ENCODE results near the gene TUBB4B.

The TUBB4B gene

DNA sequence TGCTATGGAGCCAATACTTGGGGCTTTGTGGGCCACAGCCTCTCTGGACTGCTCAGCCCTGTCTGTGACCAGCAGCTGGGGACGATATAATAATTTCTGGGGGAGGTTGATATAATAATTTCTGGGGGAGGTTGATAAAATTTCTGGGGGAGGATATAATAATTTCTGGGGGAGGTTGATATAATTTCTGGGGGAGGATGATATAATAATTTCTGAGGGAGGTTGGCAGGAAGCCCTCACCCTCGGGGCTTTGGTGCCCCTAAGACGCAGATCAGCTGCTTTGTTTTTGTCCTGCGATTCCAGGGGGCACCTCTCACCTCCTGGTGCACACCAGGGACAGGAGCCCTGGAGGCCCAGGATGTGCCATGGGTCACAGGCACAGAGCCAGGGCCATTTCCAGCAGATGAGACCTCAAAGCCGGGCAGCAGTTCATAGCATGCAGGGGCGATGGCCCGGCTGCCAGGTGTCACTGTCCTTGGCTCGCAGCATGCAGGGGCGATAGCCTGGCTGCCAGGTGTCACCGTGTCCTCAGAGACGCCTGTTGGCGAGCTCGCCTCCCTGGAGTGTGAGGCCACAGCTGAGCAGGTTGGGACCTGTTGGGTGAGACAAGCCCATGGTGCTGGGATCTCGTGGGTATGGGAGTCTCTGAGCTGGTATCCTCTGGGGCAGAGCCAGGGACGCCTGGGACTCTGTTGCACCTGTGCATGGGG is 32.7 kb downstream of the TUBB4B start:
- no peak for DNase-seq

- no peak for DNase-seq
Measured at GRCh38 chr9:137275203-137275587, 34.1 kb downstream of the TUBB4B start.

GRCh38 chr9:137275588-137276472 is 34.7 kb downstream of the TUBB4B start:
- no peak for DNase-seq

DNA sequence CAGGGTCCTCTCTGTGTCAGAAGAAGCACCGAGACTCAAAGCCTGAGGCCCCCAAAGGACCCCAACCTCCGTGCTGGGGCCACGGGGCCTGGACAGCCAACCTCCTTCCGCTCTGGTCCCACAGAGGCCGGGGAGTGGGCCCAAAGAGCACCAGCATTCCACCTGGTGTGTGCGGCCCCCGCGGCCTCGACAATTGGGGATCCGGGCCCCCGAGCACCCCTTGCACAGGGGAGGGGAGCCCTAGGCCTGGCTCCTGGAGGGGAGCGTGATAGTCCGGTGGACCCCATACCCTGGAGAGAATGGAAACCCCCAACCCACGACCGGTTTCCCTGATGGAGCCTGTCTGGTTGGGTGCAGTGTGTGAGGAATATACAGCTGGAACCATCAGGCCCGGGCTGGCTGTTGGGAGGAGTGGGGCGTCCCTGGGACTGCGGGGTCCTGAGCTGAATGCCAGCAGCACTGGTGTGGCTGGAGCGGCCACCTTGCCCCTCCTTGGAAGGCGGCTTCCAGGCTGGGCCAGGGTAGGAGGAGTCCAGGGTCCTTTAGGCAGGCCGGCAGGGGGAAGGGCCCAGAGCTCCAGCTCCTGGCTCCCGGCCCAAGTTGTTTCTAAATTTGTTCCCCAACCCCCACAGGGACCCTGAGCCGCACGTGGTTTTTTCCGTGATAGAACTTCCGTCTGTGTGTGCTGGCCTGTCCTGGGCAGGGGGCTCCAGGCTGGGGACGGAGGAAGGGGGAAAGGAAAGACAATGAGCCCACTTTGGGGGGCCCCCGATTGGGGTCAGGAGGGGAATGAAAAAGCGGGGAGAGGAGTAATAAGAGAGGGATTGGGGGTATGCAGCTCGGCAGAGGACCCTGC is 35.6 kb downstream of the TUBB4B start:
- DNase-seq: peak; percentile 67

DNA sequence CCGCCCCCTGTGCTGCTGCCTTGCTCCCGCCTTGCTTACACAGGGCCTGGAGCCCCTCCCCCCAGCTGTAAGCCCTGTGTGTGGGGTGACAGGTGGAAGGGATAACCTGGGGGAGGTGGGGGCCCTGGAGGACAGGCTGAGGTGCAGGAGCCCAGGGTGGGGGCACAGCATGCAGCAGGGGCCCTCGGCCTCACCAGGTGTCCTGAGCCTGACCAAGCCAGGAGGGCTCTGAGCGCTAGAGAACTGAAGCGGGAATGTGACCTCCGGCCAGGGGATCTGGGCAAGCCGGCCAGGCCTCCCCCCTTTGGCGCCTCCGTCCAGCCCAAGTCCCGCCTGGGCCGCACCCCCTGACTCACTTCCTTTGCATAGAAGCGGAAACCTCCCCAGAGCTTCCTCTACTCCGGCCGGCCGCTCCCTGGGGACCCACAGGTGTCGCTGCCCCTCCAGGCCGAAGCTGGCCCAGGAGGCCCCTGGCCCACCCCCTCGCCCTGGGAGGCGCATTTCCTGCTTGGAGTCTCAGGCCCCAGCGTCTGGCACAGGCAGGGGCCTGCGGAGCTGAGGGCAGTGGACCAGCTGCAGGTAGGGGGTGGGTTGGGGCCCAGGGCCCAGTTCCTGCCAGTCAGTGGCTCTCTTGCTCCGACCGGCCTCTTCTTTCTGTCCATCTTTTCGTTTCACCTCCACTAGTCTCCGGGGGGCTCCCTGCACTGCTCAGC is 36.4 kb downstream of the TUBB4B start, which contains the start of gene TOR4A:
Gene TOR4A (plus strand): TSS at position 398 of the 713 bp plus-strand sequence. CDS start 964 bp downstream, outside the sequence.
- peak; percentile 92 for DNase-seq

DNA sequence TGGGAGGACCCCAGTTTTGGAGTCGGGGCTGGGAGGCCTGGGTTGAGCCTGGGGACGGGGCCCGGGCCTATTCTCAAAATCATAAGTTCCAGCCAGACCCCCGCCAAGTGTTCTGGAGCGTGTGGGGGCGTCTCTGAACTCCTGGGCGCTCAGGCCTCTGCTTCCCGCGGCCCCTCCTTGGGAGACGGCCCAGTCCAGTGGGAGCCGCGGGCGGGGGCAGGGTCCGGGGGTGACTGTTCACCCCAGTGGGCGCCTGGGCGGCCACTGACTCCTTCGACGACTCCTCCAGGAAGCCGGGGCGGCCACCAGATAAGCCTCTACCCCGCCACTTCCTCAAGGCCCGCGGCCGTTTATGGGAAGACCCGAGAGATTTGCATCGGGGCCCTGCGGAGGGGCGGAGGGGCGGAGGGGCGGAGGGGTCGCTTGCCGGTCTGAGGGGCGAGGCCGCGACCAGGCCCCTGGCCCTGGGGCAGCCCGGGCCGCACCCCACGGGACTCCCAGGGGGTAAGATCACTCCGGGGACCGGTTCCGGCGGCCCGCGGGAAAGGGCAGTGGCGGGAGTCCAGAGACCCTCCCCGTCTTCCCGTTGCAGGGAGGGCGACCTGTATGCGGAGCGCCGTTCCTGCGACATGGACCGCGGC is 37.1 kb downstream of the TUBB4B start:
- no peak for DNase-seq

- DNase-seq: no peak
Measured at GRCh38 chr9:137278721-137279711, 37.9 kb downstream of the TUBB4B start.

GRCh38 chr9:137279741-137280473 is 38.8 kb downstream of the TUBB4B start:
- no peak for DNase-seq

GRCh38 chr9:137280474-137281344 is 39.6 kb downstream of the TUBB4B start:
- DNase-seq: no peak

- DNase-seq: no peak
Measured at GRCh38 chr9:137281345-137282116, 40.4 kb downstream of the TUBB4B start.

DNA sequence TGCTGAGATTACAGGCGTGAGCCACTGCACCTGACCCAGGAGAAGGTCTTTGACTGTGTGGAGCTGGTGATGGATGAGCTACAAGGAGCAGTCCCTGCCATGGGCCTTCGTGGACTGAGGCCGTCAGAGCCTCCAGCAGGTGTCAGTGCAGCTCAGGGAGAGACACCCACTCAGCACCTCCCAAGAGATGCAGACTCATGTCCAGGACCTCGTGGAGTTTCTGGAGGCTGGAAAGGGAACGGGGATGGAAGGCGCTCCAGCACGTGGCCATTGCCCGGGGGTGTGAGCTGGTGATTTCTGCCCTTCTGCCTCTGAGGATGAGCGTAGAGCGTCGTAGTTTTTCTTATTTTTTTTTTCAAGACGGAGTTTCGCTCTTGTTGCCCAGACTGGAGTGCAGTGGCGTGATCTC is 45.9 kb downstream of the TUBB4B start:
- peak; percentile 61 for DNase-seq

DNA sequence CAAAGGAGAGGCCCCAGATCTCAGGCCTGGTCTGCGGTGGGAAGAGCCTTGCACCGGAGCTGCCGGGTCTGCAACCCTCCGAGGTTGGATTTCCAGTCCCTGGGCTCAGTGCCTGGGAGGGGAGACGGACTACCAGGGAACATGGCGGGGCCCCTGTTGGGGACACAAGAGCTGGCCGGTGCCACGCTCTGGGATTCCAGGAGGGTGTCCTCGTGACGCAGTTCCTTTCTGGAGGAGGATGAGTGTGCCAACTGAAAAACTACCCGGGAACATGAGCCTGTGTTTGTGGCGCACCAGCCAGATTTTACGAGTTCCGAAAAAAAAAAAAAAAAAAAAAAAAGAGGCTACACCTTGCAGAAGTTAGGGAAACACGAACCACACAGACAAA is 52.0 kb downstream of the TUBB4B start:
- no peak for DNase-seq

All from HCEC 1CT (cell line).